Spleen (tissue), 11 donors: ENCODE results near the gene SCIN. TPM values are rescaled to one million over a fixed set of nuclear protein-coding genes. Genes with fewer than 3 reads are reported as not detected.
"Not testable (repeated sequence)": the region's sequence is repeated elsewhere in the genome, so short reads cannot be mapped to it uniquely, and the experiment has no call there.

Experiments
- DNase-seq: peaks from one replicate; pipeline ENCODE4 v3.0.0-alpha.2; 2020
- H3K27ac ChIP-seq, 8 donors: fragments of 200-600 bp; sonication (generic) in 7 of 8; 1 replicate in 4 of 8; 2 replicates in 4 of 8; pipeline versions ENCODE4 v1.5.0 to v1.8.0; 2016 to 2021; ENCODE audit warnings: inconsistent platforms in 4 of 8, mild to moderate bottlenecking in 4 of 8, moderate library complexity in 1 of 8
- H3K27me3 ChIP-seq, 7 donors: fragments of 200-600 bp; sonication (generic) in 6 of 7; replicated peaks in 1 of 7; 1 replicate in 4 of 7; 2 replicates in 3 of 7; pipeline versions ENCODE4 v1.5.0 to v1.8.0; 2016 to 2021; ENCODE audit warnings: inconsistent platforms in 3 of 7, mild to moderate bottlenecking in 1 of 7
- H3K36me3 ChIP-seq, 6 donors: fragments of 200-600 bp; sonication (generic) in 5 of 6; 1 replicate in 4 of 6; 2 replicates in 2 of 6; pipeline versions ENCODE4 v1.5.0 to v1.8.0; 2016 to 2021; ENCODE audit warnings: inconsistent platforms in 2 of 6
- H3K4me1 ChIP-seq, 6 donors: fragments of 200-600 bp; sonication (generic) in 5 of 6; 1 replicate in 3 of 6; 2 replicates in 3 of 6; pipeline versions ENCODE4 v1.5.0 to v1.8.0; 2016 to 2021; ENCODE audit warnings: inconsistent platforms in 3 of 6
- H3K4me3 ChIP-seq, 8 donors: fragments of 200-600 bp; sonication (generic) in 7 of 8; 1 replicate in 4 of 8; 2 replicates in 4 of 8; pipeline versions ENCODE4 v1.5.0 to v1.8.0; 2016 to 2021; ENCODE audit warnings: inconsistent platforms in 4 of 8, mild to moderate bottlenecking in 4 of 8, moderate library complexity in 2 of 8
- H3K9me3 ChIP-seq, 8 donors: fragments of 200-600 bp; sonication (generic) in 7 of 8; 1 replicate in 4 of 8; 2 replicates in 4 of 8; pipeline versions ENCODE4 v1.5.0 to v1.8.0; 2016 to 2021; ENCODE audit warnings: inconsistent platforms in 4 of 8
- POLR2A ChIP-seq, 3 donors: fragments of 450-650 bp; IDR thresholded peaks; one replicate each; pipeline ENCODE4 v1.5.1; 2017; ENCODE audit warnings: antibody characterized with exemption in 3 of 3, mild to moderate bottlenecking in 1 of 3
- POLR2AphosphoS5 ChIP-seq, 3 donors: sonication (generic); formaldehyde crosslinking; IDR thresholded peaks; one replicate each; pipeline ENCODE4 v1.5.1; 2017; ENCODE audit warnings: antibody characterized with exemption in 3 of 3
- WGBS, 5 donors: extraction: QIAGEN DNeasy Blood & Tissue Kit in 3 of 5; methylation state at CpG; one replicate each; pipeline versions ENCODE4 v1.1.5 to v1.1.7; 2013 to 2018; 5-methylcytosine and 5-hydroxymethylcytosine counted together
- intact Hi-C: fragments of 100-400 bp; cut with DNase I; formaldehyde crosslinking; loops from one replicate; pipeline ENCODE4 v1.15.0; 2023; ENCODE audit warnings: low total_unique reads
- polyA plus RNA-seq, 3 donors: library from polyadenylated mRNA; stranded (reverse); fragments of 200-250 nt; gene quantifications; one replicate each; pipeline ENCODE4 v1.2.1, GENCODE V29; 2013
- total RNA-seq, 7 donors: library from RNA; depleted of rRNA in 3 of 7; stranded (reverse); fragments of >200 nt in 3 of 7; fragmentation: NEBNext Ultra II Directional in 4 of 7; extraction: Animal tissue kit (Norgen Biotek cat#: 25700) in 4 of 7; gene quantifications; one replicate each; pipeline versions ENCODE4 v1.1.0 to v1.2.1, GENCODE V29; 2016 to 2021
- TF ChIP-seq, protein P1 (sequence below), 11 experiments: fragments of 200-600 bp in 7 of 11; fragments of 450-650 bp in 4 of 11; sonication (generic) in 4 of 11; IDR thresholded peaks in 8 of 11; conservative IDR thresholded peaks in 3 of 11; 1 replicate in 7 of 11; 2 replicates in 4 of 11; pipeline versions ENCODE4 v1.4.0 to v1.8.0; 2016 to 2021; ENCODE audit warnings: antibody characterized with exemption in 11 of 11, inconsistent platforms in 4 of 11, mild to moderate bottlenecking in 1 of 11
- donor health status: healthy with polysubstance abuse.
- donor health status: DM: no; HTN: no; CAD: no; lungs with moderate emphysema.
- donor health status: DM: no; HTN: no; CAD: no.
- donor health status: Bipolar disorder and iron deficiency.
- donor health status: healthy.
- donor health status: DM: no; HTN: no; CAD: no.
- donor health status: DM: yes; HTN: yes; CAD: no.

SCIN gene
- total and polyA plus RNA-seq, 10 donors = 0.07 to 1.4 (median 0.27) TPM; not detected in 1

DNA sequence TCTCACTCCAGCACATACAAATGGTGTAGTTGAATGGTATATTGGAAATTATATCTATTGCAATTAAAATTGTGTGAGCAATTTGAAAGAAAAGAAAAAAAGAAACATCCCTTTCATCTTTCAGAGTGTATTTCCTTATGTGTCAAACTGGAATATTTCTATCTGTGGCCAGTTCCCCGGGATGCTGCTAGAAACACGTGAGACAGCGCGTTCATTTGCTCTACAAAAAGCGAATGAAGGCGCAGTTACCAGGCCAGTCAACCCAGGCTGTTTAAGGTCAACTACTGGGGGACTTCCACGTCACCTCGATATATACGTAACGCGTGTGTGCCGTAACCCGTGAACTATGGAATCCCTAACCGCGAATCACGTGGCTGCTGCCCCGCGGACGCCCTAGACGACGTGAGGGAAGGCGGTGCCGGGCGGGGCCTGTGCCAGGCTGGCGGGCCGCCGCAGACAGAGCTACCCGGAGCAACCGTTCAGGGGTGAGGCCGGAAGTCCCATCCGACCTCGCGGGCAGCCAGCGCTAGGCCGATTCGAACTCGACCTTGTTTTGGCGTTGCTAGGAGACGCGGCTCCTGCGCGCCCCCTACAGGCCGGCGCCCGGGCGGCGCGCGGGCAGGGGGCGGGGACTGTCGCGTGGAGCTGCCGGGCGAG lies 115.8 kb downstream of the SCIN start:
- H3K4me3 ChIP-seq = peak overlapping the region; percentile 86 to 98 (median 94)
- peak overlapping the region; percentile 75 to 95 (median 93) for H3K27ac ChIP-seq
- H3K36me3 ChIP-seq = no peaks in the 10 kb centered on the region
- intact Hi-C loops = no loop called here
- TF ChIP-seq POLR2AphosphoS5 (IDR thresholded peaks at IDR 0.05) (peak; percentile 75 to 89 (median 84)), POLR2A (IDR thresholded peaks at IDR 0.05) (no peak)
- TF ChIP-seq, protein P1, sequence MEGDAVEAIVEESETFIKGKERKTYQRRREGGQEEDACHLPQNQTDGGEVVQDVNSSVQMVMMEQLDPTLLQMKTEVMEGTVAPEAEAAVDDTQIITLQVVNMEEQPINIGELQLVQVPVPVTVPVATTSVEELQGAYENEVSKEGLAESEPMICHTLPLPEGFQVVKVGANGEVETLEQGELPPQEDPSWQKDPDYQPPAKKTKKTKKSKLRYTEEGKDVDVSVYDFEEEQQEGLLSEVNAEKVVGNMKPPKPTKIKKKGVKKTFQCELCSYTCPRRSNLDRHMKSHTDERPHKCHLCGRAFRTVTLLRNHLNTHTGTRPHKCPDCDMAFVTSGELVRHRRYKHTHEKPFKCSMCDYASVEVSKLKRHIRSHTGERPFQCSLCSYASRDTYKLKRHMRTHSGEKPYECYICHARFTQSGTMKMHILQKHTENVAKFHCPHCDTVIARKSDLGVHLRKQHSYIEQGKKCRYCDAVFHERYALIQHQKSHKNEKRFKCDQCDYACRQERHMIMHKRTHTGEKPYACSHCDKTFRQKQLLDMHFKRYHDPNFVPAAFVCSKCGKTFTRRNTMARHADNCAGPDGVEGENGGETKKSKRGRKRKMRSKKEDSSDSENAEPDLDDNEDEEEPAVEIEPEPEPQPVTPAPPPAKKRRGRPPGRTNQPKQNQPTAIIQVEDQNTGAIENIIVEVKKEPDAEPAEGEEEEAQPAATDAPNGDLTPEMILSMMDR (IDR thresholded peaks at IDR 0.05 in 8 of 11, conservative IDR thresholded peaks at IDR 0.05 in 3 of 11) = peak; percentile 78 to 99 (median 99)
- peaks cover 4 to 58% (median 20%) of the 10 kb centered on the region in 6 donors for H3K4me1 ChIP-seq
- WGBS, 5 donors = 5 to 15% (median 6%) methylated on average over 41 to 54 of the region's 54 CpGs
- H3K9me3 ChIP-seq = no peaks in the 10 kb centered on the region
- peak; percentile 99 for DNase-seq
- no peaks in the 10 kb centered on the region for H3K27me3 ChIP-seq

DNA sequence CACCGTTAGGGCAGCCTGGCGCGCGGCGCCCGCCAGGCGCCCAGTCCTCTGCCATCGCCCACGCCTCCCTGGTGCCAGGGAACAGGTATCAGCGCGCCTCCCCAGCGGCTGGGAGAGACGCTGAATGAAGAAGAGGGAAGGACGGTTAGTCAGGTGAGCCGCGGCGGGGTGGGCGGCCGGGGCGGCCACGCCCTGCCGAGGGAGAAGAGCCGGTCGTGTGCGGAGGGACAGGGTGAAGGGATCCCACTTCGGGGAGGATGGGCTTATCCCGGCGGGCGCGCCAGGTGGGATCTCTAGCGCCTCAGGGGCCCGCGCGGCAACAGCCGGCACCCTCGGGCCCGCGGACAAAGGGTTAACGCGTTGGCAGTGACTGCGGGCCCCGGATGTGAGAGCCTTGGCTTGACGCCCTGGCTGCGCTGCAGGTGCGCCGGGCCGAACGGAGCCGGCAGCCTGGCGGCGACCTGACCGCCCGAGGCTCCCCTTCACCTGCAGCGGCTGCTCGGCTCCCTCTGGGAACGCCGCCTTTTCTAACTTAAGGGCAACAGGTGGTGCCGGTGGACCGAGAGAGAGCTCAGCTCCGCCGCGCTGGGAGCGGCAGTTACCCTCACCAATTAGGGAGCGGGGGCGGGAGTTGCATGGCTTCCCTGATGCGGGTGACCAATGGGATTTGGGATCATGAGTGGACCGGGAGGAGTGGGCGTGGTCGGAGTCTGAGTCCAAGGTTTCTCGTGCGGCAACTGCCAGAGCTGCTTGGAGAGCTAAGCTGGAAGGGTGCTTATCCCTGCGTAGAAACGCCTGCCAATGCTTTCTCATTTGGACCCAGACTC lies 116.6 kb downstream of the SCIN start, which contains the start of gene ARL4A:
Gene ARL4A, plus strand, starts transcription at position 743 of the 827 bp plus-strand sequence. CDS start 622 bp downstream, outside the sequence.
- H3K27me3 ChIP-seq = no peaks in the 10 kb centered on the region
- intact Hi-C loops = no loop called here
- DNase-seq = peak; percentile 96
- TF ChIP-seq POLR2A (IDR thresholded peaks at IDR 0.05) (peak in 1 of 3 donors; percentile 88), POLR2AphosphoS5 (IDR thresholded peaks at IDR 0.05) (peak; percentile 84 to 96 (median 93))
- TF ChIP-seq, protein P1 (IDR thresholded peaks at IDR 0.05 in 8 of 11, conservative IDR thresholded peaks at IDR 0.05 in 3 of 11) = peak in 10 of 11 experiments; percentile 13 to 73 (median 44)
- peaks cover 4 to 62% (median 23%) of the 10 kb centered on the region in 6 donors for H3K4me1 ChIP-seq
- H3K9me3 ChIP-seq = no peaks in the 10 kb centered on the region
- H3K27ac ChIP-seq = peak within 1 kb of the TSS; percentile 75 to 95 (median 93)
- H3K36me3 ChIP-seq = no peaks in the 10 kb centered on the region
- 0 to 1% (median 0%) methylated on average over 49 to 73 of the region's 73 CpGs for WGBS, 5 donors
- peak within 1 kb of the TSS; percentile 86 to 98 (median 94) for H3K4me3 ChIP-seq

DNA sequence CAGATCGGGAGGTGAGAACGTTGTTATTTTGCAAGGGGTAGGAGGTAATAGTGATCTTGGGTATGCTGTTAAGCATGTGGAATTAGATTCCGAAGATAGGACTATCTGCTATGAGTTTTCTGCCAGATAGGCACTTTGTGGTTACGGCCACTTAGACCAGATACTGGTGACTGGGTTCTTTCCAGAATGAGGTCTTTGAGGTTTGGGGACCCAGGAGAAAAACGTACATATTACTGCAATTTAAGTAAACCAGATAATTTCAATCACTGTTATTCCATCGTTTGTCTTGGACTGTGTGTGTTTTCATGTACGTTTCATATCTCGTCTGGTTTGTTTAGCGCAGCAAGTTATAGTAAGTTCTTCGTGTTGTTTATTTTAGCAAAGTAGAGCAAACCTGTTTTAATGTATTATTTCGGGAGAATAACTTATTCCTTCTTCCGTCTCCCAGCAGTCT lies 117.2 kb downstream of the SCIN start:
- H3K36me3 ChIP-seq = no peaks in the 10 kb centered on the region
- WGBS, 5 donors = 13 to 19% (median 17%) methylated on average over 12 of the region's 12 CpGs
- peaks cover under 1 to 56% (median 23%) of the 10 kb centered on the region in 6 donors for H3K4me1 ChIP-seq
- no peaks in the 10 kb centered on the region for H3K27me3 ChIP-seq
- intact Hi-C loops = no loop called here
- no peak for DNase-seq
- peak overlapping the region; percentile 86 to 98 (median 94) for H3K4me3 ChIP-seq
- peak overlapping the region; percentile 75 to 95 (median 93) for H3K27ac ChIP-seq
- H3K9me3 ChIP-seq = no peaks in the 10 kb centered on the region
- no peak for TF ChIP-seq POLR2AphosphoS5 (IDR thresholded peaks at IDR 0.05)
- TF ChIP-seq, protein P1 (IDR thresholded peaks at IDR 0.05 in 8 of 11, conservative IDR thresholded peaks at IDR 0.05 in 3 of 11) = no peak
- TF ChIP-seq POLR2A (IDR thresholded peaks at IDR 0.05) = no peak

DNA sequence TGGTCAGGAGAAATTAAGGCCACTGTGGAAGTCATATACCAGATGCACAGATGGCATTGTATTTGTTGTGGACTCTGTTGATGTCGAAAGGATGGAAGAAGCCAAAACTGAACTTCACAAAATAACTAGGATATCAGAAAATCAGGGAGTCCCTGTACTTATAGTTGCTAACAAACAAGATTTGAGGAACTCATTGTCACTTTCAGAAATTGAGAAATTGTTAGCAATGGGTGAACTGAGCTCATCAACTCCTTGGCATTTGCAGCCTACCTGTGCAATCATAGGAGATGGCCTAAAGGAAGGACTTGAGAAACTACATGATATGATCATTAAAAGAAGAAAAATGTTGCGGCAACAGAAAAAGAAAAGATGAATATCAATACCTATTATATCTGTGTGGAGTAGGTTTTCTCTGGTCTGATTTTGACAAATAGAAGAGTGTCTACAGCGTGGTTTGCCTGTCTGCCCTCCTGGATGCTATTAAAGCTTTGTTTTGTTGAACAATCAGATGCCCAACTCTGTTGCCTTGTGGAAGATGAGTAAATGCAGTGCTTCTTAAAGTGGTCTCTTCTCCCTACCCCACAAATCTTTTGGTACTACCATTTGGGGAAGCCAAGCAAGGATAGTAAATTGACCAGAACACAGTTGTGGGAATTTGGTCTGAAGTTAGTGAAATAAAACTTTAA lies 118.1 kb downstream of the SCIN start:
- H3K27ac ChIP-seq = peak overlapping the region in 4 of 8 donors; percentile 94 to 95 (median 94)
- DNase-seq, H3K36me3 ChIP-seq, H3K9me3 ChIP-seq, intact Hi-C loops, H3K27me3 ChIP-seq: not testable (repeated sequence)
- H3K4me3 ChIP-seq = peak overlapping the region in 6 of 8 donors; percentile 7 to 98 (median 94)
- H3K4me1 ChIP-seq = peaks cover 0 to 57% (median 23%) of the 10 kb centered on the region in 6 donors
- WGBS, 5 donors = 54 to 87% (median 81%) methylated on average over 2 to 3 of the region's 3 CpGs
